Trophoblast cell (in vitro differentiated cells and primary cell): ENCODE measurements around the gene KCNG4.

Source experiments
- DNase-seq, 2 donors: peaks; one replicate each; pipeline ENCODE4 v3.0.0-alpha.2; 2016
- H2AFZ ChIP-seq: 2 replicates; pipeline ENCODE4 v1.6.1; 2013; ENCODE audit warnings: low read length, moderate library complexity, mild to moderate bottlenecking; ENCODE audit not compliant: insufficient read depth, poor library complexity
- H2AK5ac ChIP-seq: 2 replicates; pipeline ENCODE4 v1.6.1; 2013; ENCODE audit warnings: mild to moderate bottlenecking, low read length
- H2BK120ac ChIP-seq: 2 replicates; pipeline ENCODE4 v1.6.1; 2013; ENCODE audit warnings: low read length, mild to moderate bottlenecking, moderate library complexity; ENCODE audit not compliant: insufficient read depth, poor library complexity
- H2BK12ac ChIP-seq: 2 replicates; pipeline ENCODE4 v1.6.1; 2013; ENCODE audit warnings: mild to moderate bottlenecking, low read length, moderate library complexity
- H2BK5ac ChIP-seq: 2 replicates; pipeline ENCODE4 v1.6.1; 2013; ENCODE audit warnings: low read length, low read depth, moderate library complexity, mild to moderate bottlenecking; ENCODE audit not compliant: poor library complexity
- H3K14ac ChIP-seq: 2 replicates; pipeline ENCODE4 v1.6.1; 2013; ENCODE audit warnings: mild to moderate bottlenecking, low read length
- H3K18ac ChIP-seq: 2 replicates; pipeline ENCODE4 v1.6.1; 2013; ENCODE audit warnings: mild to moderate bottlenecking, low read length
- H3K23ac ChIP-seq: 2 replicates; pipeline ENCODE4 v1.6.1; 2013; ENCODE audit warnings: low read length
- H3K27ac ChIP-seq: 2 replicates; pipeline ENCODE4 v1.5.1; 2013; ENCODE audit warnings: low read depth, mild to moderate bottlenecking, inconsistent platforms, low read length, moderate library complexity
- H3K27me3 ChIP-seq: 2 replicates; pipeline ENCODE4 v1.6.1; 2013; ENCODE audit warnings: inconsistent platforms, mild to moderate bottlenecking, low read length, moderate library complexity; ENCODE audit not compliant: insufficient read depth
- H3K36me3 ChIP-seq, 2 experiments: 1 replicate in 1 of 2; 2 replicates in 1 of 2; pipeline ENCODE4 v1.6.1; 2013; ENCODE audit warnings: low read length in 2 of 2, mild to moderate bottlenecking in 2 of 2, moderate library complexity in 1 of 2; ENCODE audit not compliant: insufficient read depth in 2 of 2, control insufficient read depth in 1 of 2
- H3K4ac ChIP-seq: 2 replicates; pipeline ENCODE4 v1.6.1; 2013; ENCODE audit warnings: low read depth, mild to moderate bottlenecking, low read length, moderate library complexity
- H3K4me1 ChIP-seq, 2 experiments: 1 replicate in 1 of 2; 2 replicates in 1 of 2; pipeline ENCODE4 v1.6.1; 2013; ENCODE audit warnings: low read length in 2 of 2, mild to moderate bottlenecking in 2 of 2, moderate library complexity in 1 of 2; ENCODE audit not compliant: insufficient read depth in 2 of 2, control insufficient read depth in 1 of 2
- H3K4me2 ChIP-seq: 2 replicates; pipeline ENCODE4 v1.6.1; 2013; ENCODE audit warnings: inconsistent platforms, mild to moderate bottlenecking, low read length, moderate library complexity
- H3K4me3 ChIP-seq: 2 replicates; pipeline ENCODE4 v1.5.1; 2013; ENCODE audit warnings: mild to moderate bottlenecking, low read depth, low read length, inconsistent platforms
- H3K79me1 ChIP-seq: one replicate; pipeline ENCODE4 v1.6.1; 2013; ENCODE audit warnings: low read length
- H3K79me2 ChIP-seq: 2 replicates; pipeline ENCODE4 v1.6.1; 2013; ENCODE audit warnings: low read length, mild to moderate bottlenecking; ENCODE audit not compliant: control insufficient read depth, insufficient read depth, poor library complexity
- H3K9ac ChIP-seq: 2 replicates; pipeline ENCODE4 v1.6.1; 2013; ENCODE audit warnings: mild to moderate bottlenecking, low read length
- H3K9me3 ChIP-seq: 2 replicates; pipeline ENCODE4 v1.6.1; 2013; ENCODE audit warnings: low read depth, mild to moderate bottlenecking, control low read depth, inconsistent platforms, low read length; ENCODE audit not compliant: insufficient read depth
- H4K12ac ChIP-seq: 2 replicates; pipeline ENCODE4 v1.6.1; 2013; ENCODE audit warnings: low read depth, mild to moderate bottlenecking, low read length, moderate library complexity
- H4K8ac ChIP-seq: 2 replicates; pipeline ENCODE4 v1.6.1; 2013; ENCODE audit warnings: low read depth, mild to moderate bottlenecking, low read length, moderate library complexity
- H4K91ac ChIP-seq: one replicate; pipeline ENCODE4 v1.6.1; 2013; ENCODE audit warnings: low read depth, mild to moderate bottlenecking, low read length, moderate library complexity
- WGBS: extraction: QIAGEN DNeasy Blood & Tissue Kit; methylation state at CpG from one replicate; pipeline ENCODE4 v1.1.7; 2013; ENCODE audit warnings: missing lambda C conversion rate; ENCODE audit not compliant: insufficient read length, insufficient coverage; ENCODE audit errors: extremely low coverage; 5-methylcytosine and 5-hydroxymethylcytosine counted together

Gene KCNG4

DNA sequence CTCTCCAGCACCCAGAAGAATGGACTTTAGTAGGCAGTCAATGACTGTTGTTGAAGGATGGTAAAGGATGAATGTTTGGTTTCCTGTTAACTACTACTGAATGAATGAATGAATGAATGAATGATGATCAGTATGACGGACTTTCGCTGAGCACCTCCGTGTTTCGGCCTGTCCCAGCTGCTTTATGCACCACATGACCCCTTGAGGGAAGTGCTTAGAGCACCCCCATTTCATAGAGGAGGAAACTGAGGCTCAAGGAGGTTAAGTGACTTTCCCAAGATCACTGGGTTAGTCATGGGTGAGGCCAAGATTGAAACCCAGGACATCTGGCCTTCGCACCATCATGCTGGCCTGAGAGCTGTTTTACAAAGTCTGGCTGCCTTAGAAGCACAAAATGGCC is 6.8 kb downstream of the KCNG4 start:
- Histone ChIP-seq H3K23ac (no peak overlapping the region), H3K79me2 (no peaks in the 10 kb centered on the region), H3K4ac (no peak overlapping the region), H4K8ac (no peak overlapping the region), H3K4me3 (no peak overlapping the region), H2AFZ (no peak overlapping the region), H2AK5ac (no peak overlapping the region), H2BK120ac (no peak overlapping the region), H3K79me1 (peaks cover 2% of the 10 kb centered on the region), H3K27ac (no peak overlapping the region), H3K27me3 (no peaks in the 10 kb centered on the region), H3K4me1 (peaks cover 7 to 8% of the 10 kb centered on the region in 2 experiments), H3K18ac (no peak overlapping the region), H2BK12ac (no peak overlapping the region), H4K91ac (no peak overlapping the region), H3K14ac (no peak overlapping the region), H3K4me2 (no peak overlapping the region), H3K9me3 (no peaks in the 10 kb centered on the region), H3K9ac (no peak overlapping the region), H2BK5ac (no peak overlapping the region), H3K36me3 (no peaks in the 10 kb centered on the region), H4K12ac (no peak overlapping the region)
- DNase-seq, result no peak
- WGBS, result no CpG with 5 or more reads among the region's 5 CpGs

DNA sequence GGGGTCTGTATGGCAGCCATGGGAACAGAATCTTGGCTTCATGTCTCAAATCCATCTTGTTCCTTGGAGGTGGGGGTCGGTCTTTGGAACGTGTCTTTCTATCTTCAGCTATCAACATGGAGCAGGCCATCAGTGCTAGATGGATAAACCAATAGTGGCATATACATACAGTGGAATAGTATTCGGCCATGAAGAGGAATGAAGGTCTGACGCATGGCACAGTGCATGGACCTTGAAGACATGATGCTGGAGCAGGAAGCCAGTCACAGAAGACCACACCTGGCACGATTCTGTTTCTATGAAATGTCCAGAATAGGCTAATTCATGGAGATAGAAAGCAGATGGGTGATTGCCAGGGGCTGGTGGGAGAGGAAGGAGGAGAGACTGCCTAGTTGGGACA is 7.8 kb downstream of the KCNG4 start:
- peaks cover 2% of the 10 kb centered on the region for H3K79me1 ChIP-seq
- no peak overlapping the region for H3K18ac ChIP-seq
- no CpG with 5 or more reads among the region's 5 CpGs for WGBS
- H3K23ac ChIP-seq, result no peak overlapping the region
- H2AFZ ChIP-seq, result no peak overlapping the region
- no peak overlapping the region for H2BK12ac ChIP-seq
- no peak overlapping the region for H3K4ac ChIP-seq
- no peak overlapping the region for H2BK5ac ChIP-seq
- H2BK120ac ChIP-seq, result no peak overlapping the region
- H3K4me3 ChIP-seq, result no peak overlapping the region
- H3K27me3 ChIP-seq, result no peaks in the 10 kb centered on the region
- no peak overlapping the region for H3K14ac ChIP-seq
- H4K8ac ChIP-seq, result no peak overlapping the region
- no peak for DNase-seq
- H3K4me1 ChIP-seq, result peaks cover 10 to 11% of the 10 kb centered on the region in 2 experiments
- H3K9me3 ChIP-seq, result no peaks in the 10 kb centered on the region
- H3K27ac ChIP-seq, result no peak overlapping the region
- H3K9ac ChIP-seq, result no peak overlapping the region
- H4K12ac ChIP-seq, result no peak overlapping the region
- H3K79me2 ChIP-seq, result no peaks in the 10 kb centered on the region
- no peak overlapping the region for H4K91ac ChIP-seq
- no peak overlapping the region for H2AK5ac ChIP-seq
- no peak overlapping the region for H3K4me2 ChIP-seq
- H3K36me3 ChIP-seq, result no peaks in the 10 kb centered on the region

GRCh38 chr16:84229471-84229870 is 10.3 kb downstream of the KCNG4 start:
- no peak overlapping the region for H3K9ac ChIP-seq
- no peak overlapping the region for H3K14ac ChIP-seq
- no peak overlapping the region for H4K8ac ChIP-seq
- H3K27me3 ChIP-seq, result no peaks in the 10 kb centered on the region
- H2BK5ac ChIP-seq, result no peak overlapping the region
- H3K18ac ChIP-seq, result no peak overlapping the region
- no peak overlapping the region for H2BK12ac ChIP-seq
- no peak overlapping the region for H4K12ac ChIP-seq
- WGBS, result no CpG with 5 or more reads among the region's 11 CpGs
- H3K4me2 ChIP-seq, result no peak overlapping the region
- no peaks in the 10 kb centered on the region for H3K36me3 ChIP-seq
- no peaks in the 10 kb centered on the region for H3K9me3 ChIP-seq
- H3K79me2 ChIP-seq, result no peaks in the 10 kb centered on the region
- H3K4me3 ChIP-seq, result no peak overlapping the region
- H2AK5ac ChIP-seq, result no peak overlapping the region
- peaks cover 2% of the 10 kb centered on the region for H3K79me1 ChIP-seq
- peaks cover 10 to 11% of the 10 kb centered on the region in 2 experiments for H3K4me1 ChIP-seq
- no peak overlapping the region for H2BK120ac ChIP-seq
- H3K23ac ChIP-seq, result no peak overlapping the region
- no peak overlapping the region for H2AFZ ChIP-seq
- DNase-seq, result no peak
- H3K4ac ChIP-seq, result no peak overlapping the region
- no peak overlapping the region for H3K27ac ChIP-seq
- no peak overlapping the region for H4K91ac ChIP-seq

DNA sequence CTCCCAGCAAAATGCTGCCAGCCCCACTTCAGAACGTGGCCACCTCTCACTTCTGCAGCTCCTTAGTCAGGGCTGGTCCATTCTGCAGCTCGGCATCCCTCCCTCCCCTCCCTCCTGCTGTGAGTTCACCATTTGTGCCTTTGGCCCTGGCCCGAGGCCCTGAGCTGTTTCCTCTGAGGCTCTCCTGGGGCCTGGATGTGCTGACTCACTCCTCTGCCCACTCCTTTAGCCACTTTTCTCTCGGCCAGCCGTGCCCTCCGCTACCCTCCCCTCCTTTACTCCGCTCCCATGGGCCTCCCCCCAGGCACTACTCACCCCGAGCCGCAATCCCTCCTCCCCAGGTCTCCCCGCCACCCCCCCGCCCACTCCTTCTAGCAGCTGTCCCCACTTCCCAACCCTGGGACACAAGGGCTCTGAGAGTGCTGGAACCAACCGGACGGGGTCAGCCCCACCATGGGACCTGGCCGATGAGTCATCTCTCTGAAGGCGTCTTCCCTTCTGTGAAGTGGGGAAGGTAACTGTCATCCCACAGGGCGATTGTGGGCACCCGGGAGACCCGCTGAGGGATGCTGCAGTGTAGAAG is 11.5 kb downstream of the KCNG4 start:
- no peak overlapping the region for H3K4me3 ChIP-seq
- H3K4me2 ChIP-seq, result no peak overlapping the region
- no peak overlapping the region for H2BK5ac ChIP-seq
- H3K23ac ChIP-seq, result no peak overlapping the region
- H2AFZ ChIP-seq, result no peak overlapping the region
- H2BK12ac ChIP-seq, result no peak overlapping the region
- no peak overlapping the region for H4K8ac ChIP-seq
- H3K9ac ChIP-seq, result no peak overlapping the region
- H3K4me1 ChIP-seq, result peaks cover 10 to 11% of the 10 kb centered on the region in 2 experiments
- no peak overlapping the region for H4K91ac ChIP-seq
- no peak overlapping the region for H4K12ac ChIP-seq
- H3K79me2 ChIP-seq, result no peaks in the 10 kb centered on the region
- no CpG with 5 or more reads among the region's 18 CpGs for WGBS
- H2AK5ac ChIP-seq, result no peak overlapping the region
- no peak overlapping the region for H3K14ac ChIP-seq
- no peaks in the 10 kb centered on the region for H3K36me3 ChIP-seq
- peaks cover 2% of the 10 kb centered on the region for H3K79me1 ChIP-seq
- H3K4ac ChIP-seq, result no peak overlapping the region
- no peaks in the 10 kb centered on the region for H3K27me3 ChIP-seq
- DNase-seq, result peak in 1 of 2 donors; percentile 33
- H3K18ac ChIP-seq, result no peak overlapping the region
- H2BK120ac ChIP-seq, result no peak overlapping the region
- H3K9me3 ChIP-seq, result no peaks in the 10 kb centered on the region
- H3K27ac ChIP-seq, result no peak overlapping the region
